GDM1 (cell line): Measurements from ENCODE around the gene ZC3HAV1.
"Not testable (repeated sequence)": the region's sequence is repeated elsewhere in the genome, so short reads cannot be mapped to it uniquely, and the experiment has no call there.

Experiments used
- DNase-seq: peaks from one replicate; lab custom pipeline; 2025; lab: John Stamatoyannopoulos, UW

ZC3HAV1 gene

DNA sequence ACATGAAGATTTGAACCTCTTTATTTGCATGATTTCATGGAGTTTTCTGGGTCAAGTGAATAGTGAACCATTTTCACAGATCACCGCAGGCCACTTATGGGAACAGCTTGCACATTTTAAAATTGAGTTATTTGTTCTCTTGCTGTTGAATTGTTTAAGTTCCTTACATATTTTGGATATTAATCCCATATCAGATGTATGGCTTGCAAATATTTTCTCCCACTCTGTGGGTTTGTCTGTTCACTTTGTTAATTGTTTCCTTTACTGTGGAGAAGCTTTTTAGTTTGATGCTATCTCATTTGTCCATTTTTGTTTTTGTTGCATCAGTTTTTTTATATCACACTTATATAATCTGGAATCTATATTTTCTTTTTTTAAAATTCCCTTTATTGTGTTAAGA, 59.6 kb downstream of the ZC3HAV1 start:
- no peak for DNase-seq

DNA sequence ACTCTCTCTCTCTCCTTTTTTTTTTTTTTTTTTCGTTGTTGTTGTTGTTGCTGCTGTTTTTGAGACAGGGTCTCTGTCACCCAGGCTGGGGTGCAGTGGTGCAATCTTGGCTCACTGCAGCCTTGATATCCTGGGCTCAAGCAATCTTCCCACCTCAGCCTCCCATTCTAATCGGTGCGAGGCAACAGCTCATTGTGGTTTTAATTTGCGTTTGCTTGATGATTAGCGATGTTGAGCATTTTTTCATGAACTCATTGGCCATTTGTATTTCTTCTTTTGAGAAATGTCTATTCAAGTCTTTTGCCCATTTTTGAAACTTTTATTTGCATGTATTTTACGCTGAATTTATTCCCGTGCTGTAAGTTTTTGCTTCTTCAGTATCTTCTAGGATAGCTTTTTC, 60.4 kb downstream of the ZC3HAV1 start:
- DNase-seq = no peak

DNA sequence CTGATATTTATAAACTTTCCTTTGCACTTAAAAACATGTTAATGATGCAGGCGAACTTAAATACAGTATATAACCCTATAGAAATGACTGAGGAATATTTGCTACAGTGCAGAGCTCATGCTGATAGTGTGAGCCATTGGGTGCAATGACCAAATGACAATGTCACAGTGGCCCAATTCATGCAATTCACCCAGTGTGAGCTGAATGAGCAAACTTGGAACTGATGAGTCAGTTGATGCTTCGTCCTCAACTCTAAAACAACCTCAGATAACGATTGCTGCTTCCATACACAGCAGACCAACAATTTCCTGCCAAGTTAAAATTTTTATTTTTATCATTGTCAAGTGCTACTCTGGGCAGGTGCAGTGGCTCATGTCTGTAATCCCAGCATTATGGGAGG, 61.5 kb downstream of the ZC3HAV1 start:
- no peak for DNase-seq

DNA sequence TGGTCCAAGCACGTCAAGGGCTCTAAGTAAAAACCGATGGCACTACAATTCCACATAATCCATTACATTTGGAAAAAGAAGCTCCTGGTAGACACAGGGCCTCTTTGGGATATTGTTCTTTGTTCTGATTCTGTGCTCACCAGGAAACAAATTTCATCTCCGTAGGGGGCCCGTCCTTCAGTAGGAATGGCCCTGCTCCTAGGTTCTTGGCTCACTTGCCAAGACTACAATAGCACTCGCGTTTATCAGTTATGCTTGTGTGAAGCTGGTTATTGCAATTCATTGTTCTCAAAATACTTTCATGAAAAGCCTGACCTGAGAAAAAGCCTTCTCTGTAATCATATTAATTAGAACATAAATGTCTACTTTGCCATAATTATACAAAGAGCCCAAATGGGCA, 63.4 kb downstream of the ZC3HAV1 start:
- DNase-seq = no peak

DNA sequence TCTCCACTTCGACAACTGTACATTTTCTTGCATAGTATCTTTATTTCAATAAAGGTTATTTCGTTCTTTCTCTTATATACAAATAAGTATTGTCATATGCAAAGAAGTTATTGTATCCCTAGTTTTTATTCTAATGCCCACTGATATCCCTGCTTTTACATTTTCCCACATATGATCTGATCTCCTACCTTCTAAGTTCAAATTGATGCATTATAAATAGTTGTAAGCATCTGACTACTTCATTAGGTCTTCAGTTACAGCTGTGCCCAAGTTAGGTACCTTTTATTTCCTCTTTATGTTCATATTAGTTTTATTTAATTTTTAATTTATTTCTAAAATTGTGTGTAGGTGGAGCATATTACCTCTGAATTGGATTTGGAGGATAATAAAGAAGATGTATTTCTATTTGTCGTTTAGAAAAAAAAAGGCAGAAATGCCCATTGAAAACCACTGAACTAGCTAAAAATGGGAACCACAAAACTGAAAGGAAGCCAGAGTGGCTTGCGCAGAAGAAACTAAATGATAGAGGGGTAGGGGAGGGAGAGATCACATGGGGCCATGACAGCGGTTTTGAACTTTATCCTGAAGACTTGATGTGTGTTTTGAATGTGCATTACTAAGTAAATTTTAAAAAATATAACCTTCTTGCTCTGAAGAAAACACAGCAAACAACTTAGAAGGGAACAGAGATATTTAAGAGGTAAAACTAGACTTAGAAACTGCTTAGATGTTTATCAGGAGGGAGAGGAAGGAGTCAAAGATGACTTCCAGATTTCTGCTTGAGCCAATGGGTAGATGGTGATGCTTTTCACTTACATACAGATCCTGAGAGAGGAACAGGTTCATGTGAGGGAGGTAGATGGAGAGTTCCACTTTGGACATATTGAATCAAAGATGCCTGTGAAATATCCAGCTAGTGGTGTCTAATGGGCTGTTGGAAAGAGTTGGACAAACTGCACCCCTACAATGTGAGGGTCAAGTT, 64.4 kb downstream of the ZC3HAV1 start:
- DNase-seq = peak; percentile 45

DNA sequence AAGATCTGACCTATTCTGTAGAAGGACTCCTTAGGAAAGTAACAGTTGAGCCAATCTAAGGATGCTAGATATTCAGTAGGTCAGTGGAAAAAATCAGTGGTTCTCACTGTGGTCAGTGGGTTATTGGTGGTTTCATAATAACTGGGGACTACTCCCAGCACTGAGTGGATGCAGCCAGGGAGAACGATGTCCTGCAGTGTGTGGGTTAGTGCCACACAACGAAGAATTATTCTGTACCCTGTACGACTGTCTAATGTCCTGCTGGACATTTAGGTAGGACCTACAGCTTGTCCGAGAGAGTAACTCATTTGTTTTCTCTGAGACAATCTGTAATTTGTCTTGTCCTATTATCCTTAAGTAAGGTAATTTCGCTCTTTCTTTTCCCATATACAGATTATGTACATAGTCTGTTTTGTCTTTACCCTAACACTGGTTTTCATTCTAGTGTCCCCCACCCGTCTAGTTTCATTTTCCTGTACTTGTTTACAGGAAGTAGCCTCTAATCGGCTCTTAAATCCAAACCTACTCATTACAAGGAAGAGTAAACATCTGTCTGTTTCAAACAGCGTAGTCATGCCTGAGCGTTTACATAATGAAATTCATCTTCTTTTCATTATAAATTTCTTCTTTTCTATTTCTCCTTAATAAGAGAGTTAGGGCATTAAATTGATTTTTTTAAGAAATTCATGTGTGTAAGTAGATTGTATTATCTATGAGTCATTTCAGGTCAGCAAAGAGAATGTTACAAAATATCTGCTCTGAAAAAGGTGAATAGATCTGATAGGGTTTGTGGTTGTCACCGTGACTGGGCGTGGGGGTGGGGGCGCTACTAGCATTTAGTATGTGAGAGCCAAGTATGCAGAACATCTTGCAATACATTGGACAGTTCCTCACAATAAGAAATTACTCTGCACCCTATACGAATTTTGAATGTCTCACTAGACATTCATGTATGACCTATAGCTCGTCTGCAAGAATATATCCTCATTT, 65.4 kb downstream of the ZC3HAV1 start:
- no peak for DNase-seq

DNA sequence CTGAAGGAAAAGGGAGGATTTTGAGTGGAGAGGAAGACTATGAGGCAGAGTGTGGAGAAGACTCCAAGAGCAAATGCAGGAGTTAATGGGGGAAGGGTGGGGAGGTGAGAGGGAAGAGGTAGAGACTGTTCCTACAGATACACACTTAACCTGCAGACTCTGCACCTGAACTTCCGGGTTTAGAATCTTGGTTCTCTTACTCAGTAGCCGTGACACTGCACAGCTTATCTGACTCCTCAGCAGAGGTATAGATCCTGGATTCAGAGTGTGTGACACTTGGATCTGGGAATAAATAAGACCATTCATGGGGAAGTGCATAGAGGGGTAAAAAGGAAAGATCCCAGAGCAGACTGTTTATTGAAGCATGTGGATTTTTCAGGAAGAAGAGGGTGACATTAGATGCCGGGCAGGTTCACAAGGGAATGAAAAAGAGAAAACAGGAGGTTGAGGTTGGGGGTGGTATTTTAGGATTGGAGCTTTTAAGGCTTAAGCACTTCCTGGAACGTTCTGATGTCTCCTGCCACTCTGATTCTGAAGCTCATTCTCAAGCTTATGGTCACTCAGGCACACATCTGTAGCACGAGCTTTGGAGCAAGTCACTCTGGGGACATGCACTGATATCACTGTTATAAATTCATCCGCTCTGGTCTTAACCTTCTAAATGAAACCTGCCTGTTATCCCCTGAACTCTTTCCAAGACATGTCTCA, 68.0 kb downstream of the ZC3HAV1 start:
- no peak for DNase-seq

DNA sequence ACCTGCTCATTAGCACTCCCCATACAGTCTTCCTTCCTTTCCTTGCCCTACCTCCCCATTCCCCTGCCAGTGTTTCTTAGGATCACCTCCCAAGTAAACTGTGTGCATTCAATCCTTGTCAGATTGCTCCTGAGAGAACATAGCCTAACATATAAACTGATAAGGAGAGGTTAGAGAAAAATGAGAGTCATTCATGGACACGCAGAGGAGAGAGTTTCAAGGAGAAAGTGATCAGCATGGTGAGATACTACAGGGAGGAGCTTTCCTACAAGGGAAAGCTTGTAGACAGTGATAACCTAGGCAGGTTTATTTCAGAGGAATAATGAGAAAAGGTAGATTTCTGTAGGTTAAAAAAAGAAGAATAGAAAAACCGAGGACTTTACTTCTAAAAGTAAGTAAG, 70.8 kb downstream of the ZC3HAV1 start:
- DNase-seq = no peak

DNA sequence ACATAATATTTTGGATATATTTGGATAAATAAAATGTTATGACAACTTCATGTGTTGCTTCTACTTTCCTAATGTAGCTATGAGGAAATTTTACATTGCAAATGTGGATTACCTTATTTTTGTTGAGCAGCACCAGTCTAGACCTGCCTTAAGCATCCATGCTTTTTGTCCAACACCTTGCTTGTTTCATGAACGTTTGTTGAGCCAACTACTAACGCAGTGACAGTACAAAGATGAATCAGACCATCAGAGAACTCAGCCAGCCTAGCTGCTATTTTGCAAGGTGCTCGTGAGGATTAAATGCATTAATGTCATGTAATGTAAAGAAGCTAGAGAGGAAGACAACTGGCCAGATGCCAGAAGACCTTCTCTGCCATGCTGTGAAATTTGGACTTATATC, 72.6 kb downstream of the ZC3HAV1 start:
- DNase-seq = no peak

DNA sequence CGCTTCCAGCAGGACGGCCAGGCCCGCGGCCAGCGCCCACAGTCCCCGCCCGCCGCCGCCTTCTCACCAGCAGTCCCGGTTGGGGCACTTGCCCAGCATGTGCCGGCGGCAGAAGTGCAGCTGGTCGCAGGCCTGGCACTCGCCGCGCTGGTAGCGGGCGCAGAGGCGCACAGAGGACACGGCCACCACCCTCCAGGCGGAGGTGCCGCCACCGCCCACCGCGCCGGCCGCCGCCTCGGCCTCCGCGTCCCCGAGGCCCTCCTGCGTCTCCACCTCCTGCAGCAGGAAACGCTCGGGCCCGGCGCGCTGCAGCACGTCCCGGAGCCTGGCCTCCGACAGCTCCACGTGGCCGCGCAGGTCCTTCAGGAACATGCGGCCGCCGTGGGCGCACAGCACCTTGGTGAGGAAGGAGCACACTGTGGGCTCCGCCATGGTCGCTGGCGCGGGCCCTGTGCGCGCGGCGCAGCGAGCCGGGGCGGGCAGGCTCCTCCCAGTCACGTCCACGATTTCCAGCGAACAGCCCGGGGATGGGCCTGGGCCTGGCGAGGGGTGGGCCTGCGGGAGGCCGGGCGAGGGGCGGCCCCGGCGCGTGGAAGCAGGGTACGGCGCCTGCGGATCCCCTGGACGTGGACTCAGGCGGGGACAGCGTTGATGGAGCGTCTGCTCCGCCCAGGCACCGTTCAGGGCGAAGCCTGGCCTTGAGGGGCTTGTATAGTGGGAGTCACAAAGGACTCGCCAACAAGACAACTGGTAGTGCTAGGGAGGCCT, 73.8 kb downstream of the ZC3HAV1 start, which contains the start of gene ZC3HAV1L:
TSS of gene ZC3HAV1L (minus strand) at position 457 of the 768 bp plus-strand sequence. CDS start at position 432, 25 bp downstream.
- DNase-seq = peak; percentile 75

DNA sequence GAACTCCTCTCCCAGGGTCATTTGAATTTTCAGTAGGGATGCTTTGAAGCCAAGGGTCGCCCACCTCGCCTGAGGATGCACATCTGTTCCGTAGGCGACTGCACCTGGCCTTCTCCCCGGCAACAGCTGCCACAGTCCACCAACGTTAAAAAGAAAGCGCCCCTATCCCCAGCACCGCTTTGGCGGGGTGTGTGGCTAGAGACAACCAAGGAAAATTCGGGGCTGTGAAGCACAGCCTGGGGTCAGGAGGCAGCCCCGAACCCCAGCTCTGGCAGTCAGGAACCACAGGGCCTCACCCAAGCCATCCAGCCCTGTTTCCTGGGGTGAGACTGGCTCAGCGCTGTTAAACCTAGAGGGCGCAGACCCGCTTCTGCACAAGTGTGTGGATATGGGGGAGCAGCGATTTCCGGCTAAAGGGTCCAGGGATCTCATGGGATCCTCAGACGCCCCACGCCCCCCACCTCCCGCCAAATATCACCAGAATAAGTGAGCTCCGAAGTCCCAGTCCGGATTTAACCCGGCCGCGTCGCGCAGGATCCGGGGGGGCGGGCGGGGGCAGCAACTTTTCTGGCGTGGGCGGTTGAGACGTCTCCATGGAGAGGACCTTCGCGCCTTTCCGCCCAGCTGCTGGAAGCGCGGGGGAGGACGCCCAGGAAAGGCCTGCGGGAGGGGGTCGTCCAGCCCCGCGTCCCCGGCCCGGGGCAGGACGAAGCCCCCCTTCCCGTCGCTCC, 74.5 kb downstream of the ZC3HAV1 start:
- no peak for DNase-seq

DNA sequence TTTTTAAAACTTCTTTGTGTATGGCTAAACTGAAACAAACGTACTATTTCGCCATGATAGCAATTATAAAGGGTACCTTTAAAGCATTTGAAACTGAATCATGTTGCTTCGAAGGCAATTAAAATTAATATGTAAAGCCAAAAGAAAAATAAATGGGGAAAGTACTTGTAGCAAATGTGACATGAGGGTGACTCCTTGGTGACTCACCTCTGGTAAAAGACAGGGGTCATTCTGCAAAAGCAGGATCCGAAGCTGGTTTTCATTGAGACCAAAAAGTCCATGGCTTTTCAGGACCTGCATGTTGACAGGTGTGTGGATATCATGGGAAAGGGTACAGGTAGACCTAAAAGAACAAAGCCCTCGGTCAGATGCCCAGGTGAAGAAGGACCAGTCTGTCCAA, 75.2 kb downstream of the ZC3HAV1 start:
- DNase-seq = no peak

DNA sequence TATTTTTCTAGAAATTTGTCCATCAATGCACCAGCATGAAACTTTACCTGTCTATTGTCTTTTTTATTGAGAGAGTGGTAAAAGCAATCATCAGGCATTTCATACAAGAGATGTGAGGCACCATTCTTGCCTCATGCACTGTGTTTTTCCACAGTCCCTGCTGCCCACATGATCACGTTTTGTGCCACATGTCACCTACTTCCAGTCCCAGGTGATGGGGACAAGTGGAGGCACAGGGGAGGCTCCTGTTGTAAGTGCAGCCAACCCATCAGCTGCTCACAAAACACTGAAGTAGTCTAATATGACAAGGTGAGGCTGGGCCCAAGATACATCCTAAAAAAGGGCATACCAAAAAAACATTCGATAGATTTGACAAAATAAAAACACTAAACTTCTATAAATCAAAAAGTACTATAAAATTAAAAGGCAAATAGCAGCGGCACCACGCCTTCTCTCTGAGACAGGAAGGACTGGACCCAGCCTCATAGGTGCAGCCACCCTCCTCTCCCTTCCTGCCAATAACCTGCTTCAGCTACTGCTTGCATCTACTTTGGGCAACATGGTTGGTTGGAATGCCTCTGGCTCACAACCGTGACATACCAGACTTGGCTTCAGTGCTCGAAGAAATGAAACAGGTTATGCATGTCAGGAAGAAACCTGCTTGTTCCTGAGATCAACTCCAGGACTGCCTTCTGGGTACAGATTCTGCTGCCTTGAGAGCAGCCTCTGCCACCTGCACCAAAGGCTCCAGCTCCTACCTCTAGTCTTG, 76.0 kb downstream of the ZC3HAV1 start:
- DNase-seq = no peak

DNA sequence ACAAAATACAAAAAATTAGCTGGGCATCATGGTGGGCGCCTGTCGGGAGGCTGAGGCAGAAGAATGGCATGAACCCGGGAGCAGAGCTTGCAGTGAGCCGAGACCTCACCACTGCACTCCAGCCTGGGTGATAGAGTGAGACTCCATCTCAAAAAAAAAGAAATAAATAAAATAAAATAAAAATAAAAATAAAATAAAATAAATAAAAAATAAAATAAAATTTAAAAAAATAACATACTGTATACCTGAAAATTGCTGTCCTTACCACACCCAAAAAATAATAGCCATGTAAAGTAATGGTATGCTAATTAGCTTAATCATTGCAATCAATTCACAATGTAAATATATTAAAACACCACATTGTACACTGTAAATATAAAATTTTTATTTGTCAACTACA, 77.0 kb downstream of the ZC3HAV1 start:
- no peak for DNase-seq

DNA sequence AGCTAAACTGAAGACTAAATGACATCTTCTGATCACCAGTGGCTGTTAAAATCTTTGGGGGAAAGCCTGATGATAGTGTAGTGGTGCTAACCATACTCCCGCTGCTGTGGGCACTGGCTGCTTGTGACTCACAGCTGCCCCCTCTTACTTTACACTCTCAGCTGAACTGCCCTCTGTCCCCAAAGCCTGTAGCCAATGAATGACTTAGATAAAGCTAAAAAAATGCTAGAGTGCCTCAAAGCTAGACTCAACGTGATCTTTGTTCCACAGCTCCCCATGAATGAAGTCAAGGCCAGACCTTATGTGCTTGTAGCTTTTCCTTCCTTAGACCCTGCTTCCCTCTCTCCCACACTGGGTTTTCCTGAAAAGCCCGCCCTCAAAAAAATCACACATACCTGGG, 80.2 kb downstream of the ZC3HAV1 start:
- no peak for DNase-seq

DNA sequence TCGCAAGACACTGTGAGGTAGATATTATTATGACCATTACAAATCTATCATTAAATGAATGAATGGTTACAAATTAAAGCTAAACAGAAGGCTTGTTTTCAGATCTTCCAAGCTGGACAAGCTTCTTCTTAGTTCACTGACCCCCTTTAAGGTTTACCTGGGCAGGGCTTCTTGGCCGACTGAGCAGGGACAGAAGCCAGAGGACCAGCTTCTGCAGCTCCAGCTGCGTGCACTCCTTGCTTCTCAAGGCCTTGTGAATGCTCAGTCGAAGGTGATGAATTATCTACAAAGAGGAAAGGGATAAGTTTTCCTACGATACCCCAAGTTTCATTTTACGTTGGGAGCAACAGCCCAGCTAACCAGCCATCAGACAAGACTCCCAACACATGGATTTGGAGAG, 83.0 kb downstream of the ZC3HAV1 start:
- DNase-seq = no peak

DNA sequence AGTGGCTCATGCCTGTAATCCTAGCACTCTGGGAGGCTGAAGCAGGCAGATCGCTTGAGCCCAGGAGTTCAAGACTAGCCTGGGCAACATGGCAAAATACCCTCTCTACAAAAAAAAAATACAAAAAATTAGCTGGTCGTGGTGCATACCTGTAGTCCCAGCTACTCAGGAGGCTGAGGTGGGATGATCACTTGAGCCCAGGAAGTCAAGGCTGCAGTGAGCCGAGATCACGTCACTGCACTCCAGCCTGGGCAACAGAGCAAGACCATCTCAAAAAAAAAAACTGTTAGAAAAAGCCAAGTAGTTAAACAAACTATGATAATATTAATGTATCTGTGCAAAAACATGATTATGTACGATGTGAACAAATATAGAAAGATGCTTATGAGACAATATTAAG, 83.7 kb downstream of the ZC3HAV1 start:
- DNase-seq = not testable (repeated sequence)

DNA sequence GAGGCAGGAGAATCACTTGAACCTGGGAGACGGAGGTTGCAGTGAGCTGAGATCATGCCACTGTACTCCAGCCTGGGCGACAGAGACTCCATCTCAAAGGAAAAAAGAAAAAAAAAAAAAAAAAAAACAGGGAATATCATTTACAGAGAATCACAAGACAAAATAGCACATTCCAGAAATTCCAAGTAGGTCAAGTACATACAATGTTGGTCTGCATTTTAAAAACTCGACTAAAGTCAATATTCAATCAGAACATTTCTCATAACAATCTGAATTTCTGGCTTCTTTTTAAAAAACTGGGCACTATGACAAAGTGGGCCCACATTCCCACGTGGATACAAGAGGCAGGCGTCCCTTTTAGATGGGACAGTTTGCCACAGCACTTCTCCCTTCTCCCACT, 86.4 kb downstream of the ZC3HAV1 start:
- DNase-seq = no peak

DNA sequence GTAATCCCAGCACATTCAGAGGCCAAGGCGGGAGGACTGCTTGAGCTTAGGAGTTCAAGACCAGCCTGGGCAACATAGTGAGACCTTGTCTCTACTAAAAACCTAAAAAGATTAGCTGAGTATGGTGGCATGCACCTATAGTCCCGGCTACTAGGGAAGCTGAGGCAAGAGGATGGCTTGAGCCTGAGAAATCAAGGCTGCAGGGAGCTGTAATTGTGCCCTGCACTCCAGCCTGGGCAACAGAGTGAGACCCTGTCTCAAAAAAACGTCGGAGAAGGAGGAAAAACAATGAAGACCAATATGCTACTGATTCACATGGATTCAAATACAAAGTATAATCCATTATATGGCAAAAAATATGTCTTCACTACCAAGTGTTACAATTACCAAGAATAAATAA, 87.2 kb downstream of the ZC3HAV1 start:
- DNase-seq = no peak

DNA sequence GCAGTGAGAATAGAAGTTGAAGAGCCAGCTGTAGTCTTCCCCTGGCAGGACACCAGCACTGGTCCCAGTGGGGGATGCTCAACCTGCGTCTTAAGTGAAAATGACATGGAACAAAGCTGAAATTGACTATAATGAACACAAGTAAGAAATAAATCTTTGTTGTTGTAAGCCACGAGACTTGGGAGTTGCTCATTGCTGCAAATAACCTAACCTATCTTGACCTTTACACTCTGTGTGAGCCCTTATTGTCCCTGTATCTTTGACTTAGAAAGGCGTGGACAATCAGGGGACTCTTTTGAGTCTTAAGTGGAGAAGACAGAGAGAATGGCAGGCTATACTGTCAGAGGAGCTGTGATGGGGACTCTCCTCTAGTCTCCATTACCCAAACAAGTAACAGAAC, 90.6 kb downstream of the ZC3HAV1 start:
- DNase-seq = no peak
